Motor neuron (in vitro differentiated cells): ENCODE data around the gene CACNB2. TPM values are rescaled to one million over a fixed set of nuclear protein-coding genes. Genes with fewer than 3 reads are reported as not detected.
"Not testable (repeated sequence)": the region's sequence is repeated elsewhere in the genome, so short reads cannot be mapped to it uniquely, and the experiment has no call there.

Source experiments
- ATAC-seq, 8 experiments: fragments of 200-7000 bp; cut with Tn5 transposase; replicated peaks in 6 of 8; 2 replicates each; pipeline ENCODE4 v1.8.0; 2021; ENCODE audit warnings: mild to moderate bottlenecking in 8 of 8, moderate library complexity in 8 of 8
- H3K27ac ChIP-seq, 2 donors: fragments of 250-450 bp; sonication (Bioruptor Pico); 2 replicates each; pipeline ENCODE4 v1.9.0; 2021; ENCODE audit warnings: antibody characterized with exemption in 2 of 2, mild to moderate bottlenecking in 2 of 2, moderate library complexity in 1 of 2
- H3K4me1 ChIP-seq, 2 donors: fragments of 250-450 bp; sonication (Bioruptor Pico); replicated peaks in 1 of 2; 2 replicates each; pipeline ENCODE4 v1.6.1; 2021; ENCODE audit warnings: antibody characterized with exemption in 2 of 2, mild to moderate bottlenecking in 2 of 2, moderate library complexity in 1 of 2
- H3K4me3 ChIP-seq, 5 donors: fragments of 250-450 bp; sonication (Bioruptor Pico); 2 replicates each; pipeline ENCODE4 v1.9.0; 2021; ENCODE audit warnings: antibody characterized with exemption in 5 of 5, mild to moderate bottlenecking in 5 of 5, moderate library complexity in 4 of 5
- WGBS, 10 experiments: fragments of 450-650 bp; shearing (Covaris generic); methylation state at CpG; one replicate each; pipeline ENCODE4 v1.0.0; 2022; 5-methylcytosine and 5-hydroxymethylcytosine counted together
- in situ Hi-C, 9 experiments: fragments of 400-800 bp; cut with MboI; loops; one replicate each; pipeline ENCODE4 v1.15.0; 2021; ENCODE audit warnings: low sequenced_read_pairs in 9 of 9, low pct_unique_long_range_greater_than_20kb in 2 of 9; ENCODE audit not compliant: unreplicated experiment in 9 of 9
- total RNA-seq, 8 experiments: library from RNA; unstranded; fragments of 300-600 nt; gene quantifications; 2 replicates each; pipeline versions ENCODE4 v1.2.3 to v1.2.4, GENCODE V29; 2022

Gene CACNB2
- total RNA-seq, 8 experiments from 2014 or later = 1.3 to 24.1 (median 5.1) TPM

DNA sequence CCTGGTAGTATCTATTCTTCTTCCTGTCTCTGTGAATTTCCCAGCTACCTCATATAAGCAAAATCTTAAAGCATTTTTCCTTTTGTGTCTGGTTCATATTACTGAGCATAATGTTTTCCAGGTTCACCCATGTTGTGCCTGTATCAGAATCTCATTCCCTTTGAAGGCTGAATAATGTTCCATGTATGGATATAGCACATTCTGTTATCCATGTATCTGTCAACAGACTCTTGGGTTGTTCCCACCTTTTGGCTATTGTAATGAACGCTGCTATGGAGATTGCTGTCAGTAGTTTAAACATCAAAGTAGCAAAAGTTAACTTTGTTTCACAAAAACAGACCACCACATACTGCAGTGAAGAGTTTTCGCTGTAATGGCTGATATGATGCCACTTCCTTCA lies 411.2 kb downstream of the CACNB2 start:
- no peak for ATAC-seq
- no peak overlapping the region for H3K27ac ChIP-seq
- H3K4me3 ChIP-seq = no peak overlapping the region
- no peaks in the 10 kb centered on the region for H3K4me1 ChIP-seq
- 27 to 100% (median 86%) methylated on average over 1 to 2 of the region's 2 CpGs; no CpG with 5 or more reads in 2 of the 10 experiments for WGBS, 10 experiments
- in situ Hi-C loops = no loop called here

DNA sequence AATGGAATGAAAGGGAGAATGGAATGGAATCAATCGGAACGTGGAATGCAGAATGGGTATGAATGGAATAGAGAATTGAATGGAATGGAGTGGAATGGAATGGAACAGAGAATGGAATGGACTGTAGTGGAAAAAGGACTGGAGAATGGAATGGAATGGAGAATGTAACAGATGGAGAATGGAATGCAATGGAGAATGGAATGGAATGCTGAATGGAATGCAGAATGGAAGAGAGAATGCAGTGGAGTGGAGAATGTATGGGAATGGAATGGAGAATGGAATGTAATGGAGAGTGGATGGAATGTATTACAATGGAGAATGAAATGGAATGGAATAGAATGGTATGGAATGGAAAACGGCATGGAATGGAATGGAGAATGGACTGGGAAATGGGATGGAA lies 414.3 kb downstream of the CACNB2 start:
- H3K27ac ChIP-seq = no peak overlapping the region
- no peaks in the 10 kb centered on the region for H3K4me1 ChIP-seq
- 87 to 100% (median 95%) methylated on average over 3 of the region's 3 CpGs for WGBS, 10 experiments
- in situ Hi-C loops = no loop called here
- H3K4me3 ChIP-seq = no peak overlapping the region
- no peak for ATAC-seq

DNA sequence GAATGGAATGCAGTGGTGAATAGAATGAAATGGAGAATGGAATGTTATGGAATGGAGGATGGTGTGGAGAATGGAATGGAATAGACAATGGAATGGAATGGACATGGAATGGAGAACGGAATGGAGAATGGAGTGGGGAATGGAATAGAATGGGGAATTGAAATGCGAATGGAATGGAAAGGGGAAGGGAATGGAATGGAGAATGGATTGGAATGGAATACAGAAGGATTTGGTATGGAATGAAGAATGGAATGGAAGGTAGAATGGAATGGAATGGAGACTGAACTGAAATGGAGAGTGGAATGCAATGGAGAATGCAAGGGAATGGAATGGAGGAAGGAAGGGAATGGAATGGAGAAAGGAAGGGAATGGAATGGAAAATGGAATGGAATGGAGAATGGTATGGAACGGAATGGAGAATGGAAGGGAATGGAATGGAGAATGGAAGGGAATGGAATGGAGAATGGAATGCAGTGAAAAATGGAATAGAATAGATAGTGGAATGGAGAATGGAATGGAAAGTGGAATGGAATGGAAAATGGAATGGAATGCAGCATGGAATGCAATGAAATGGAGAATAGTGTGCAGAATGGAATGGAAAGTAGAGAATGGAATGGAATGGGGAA lies 416.4 kb downstream of the CACNB2 start:
- WGBS, 10 experiments = 87 to 100% (median 95%) methylated on average over 3 of the region's 3 CpGs
- Histone ChIP-seq H3K27ac (no peak overlapping the region), H3K4me1 (no peaks in the 10 kb centered on the region), H3K4me3 (no peak overlapping the region)
- in situ Hi-C loops = no loop called here
- ATAC-seq = no peak

DNA sequence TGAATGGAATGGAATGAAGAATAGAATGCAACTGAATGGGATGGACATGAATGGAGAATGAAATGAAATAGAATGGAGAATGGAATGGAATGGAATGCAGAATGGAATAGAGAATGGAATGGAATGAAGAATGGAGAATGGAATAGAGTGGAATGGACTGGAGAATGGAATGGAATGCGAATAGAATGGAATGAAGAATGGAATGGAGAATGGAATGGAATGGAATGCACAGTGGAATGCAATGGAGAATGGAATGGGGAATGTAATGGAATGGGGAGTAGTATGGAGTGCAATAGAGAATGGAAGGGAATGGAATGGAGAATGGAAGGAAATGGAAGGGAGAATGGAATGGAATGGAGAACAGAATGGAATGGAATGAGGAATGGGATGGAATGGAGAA lies 417.7 kb downstream of the CACNB2 start:
- WGBS, 10 experiments = 87 to 100% (median 95%) methylated on average over 1 of the region's 1 CpG
- in situ Hi-C loops = no loop called here
- no peaks in the 10 kb centered on the region for H3K4me1 ChIP-seq
- no peak overlapping the region for H3K27ac ChIP-seq
- H3K4me3 ChIP-seq = no peak overlapping the region
- no peak for ATAC-seq

DNA sequence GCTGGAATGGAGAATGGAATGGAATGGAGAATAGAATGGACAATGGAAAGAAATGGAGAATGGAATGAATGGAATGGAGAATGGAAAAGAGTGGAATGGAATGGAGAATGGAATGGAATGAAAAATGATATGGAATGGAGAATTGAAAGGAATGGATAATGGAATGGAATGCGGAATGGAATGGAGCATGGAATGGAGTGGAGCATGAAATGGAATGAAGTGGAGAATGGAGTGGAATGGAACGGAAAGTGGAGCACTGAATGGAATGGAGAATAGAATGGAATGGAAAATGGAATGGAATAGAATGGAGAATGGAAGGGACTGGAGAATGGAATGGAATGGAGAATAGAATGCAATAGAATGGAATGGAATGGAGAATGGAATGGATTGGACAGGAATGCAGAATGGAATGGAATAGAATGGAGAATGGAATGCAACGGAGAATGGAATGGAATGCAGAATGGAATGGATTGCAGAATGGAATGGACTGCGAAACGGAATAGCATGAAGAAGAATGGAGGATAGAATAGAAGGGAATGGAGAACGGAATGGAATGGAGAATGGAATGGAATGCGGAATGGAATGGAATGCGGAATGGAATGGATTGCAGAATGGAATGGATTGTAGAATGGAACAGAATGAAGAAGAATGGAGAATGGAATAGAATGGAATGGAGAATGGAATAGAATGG lies 421.8 kb downstream of the CACNB2 start:
- no peaks in the 10 kb centered on the region for H3K4me1 ChIP-seq
- WGBS, 10 experiments = 93 to 99% (median 96%) methylated on average over 5 to 8 of the region's 8 CpGs
- no peak overlapping the region for H3K4me3 ChIP-seq
- no peak overlapping the region for H3K27ac ChIP-seq
- in situ Hi-C loops = no loop called here
- no peak for ATAC-seq

DNA sequence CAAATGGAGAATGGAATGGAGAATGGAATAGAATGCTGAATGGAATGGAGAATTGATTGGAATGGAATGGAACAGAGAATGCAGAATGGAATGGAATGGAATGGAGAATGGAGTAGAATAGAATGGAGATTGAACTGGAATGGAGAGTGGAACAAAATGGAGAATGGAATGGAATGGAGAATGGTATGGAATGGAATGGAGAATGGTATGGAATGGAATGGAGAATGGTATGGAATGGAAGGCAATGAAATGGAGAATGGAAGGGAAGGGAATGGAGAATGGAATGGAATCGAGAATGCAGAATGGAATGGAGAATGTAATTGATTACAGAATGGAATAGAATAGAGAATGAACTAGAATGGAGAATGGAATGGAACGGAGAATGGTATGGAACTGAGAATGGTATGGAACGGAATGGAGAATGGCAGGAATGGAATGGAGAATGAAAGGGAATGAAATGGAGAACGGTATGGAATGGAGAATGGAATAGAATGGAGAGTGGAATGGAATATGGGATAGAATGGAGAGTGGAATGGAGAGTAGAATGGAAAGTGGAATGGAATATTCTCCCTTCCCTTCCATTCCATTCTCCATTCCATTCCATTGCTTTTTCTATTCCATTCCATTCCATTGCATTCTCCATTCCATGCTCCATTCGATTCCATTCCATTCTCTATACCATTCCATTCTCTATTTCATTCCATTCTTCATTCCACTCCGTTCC lies 422.9 kb downstream of the CACNB2 start:
- WGBS, 10 experiments = 85 to 100% (median 93%) methylated on average over 4 to 6 of the region's 6 CpGs
- Histone ChIP-seq H3K4me1 (no peaks in the 10 kb centered on the region), H3K4me3 (no peak overlapping the region), H3K27ac (no peak overlapping the region)
- ATAC-seq = no peak
- in situ Hi-C loops = no loop called here

DNA sequence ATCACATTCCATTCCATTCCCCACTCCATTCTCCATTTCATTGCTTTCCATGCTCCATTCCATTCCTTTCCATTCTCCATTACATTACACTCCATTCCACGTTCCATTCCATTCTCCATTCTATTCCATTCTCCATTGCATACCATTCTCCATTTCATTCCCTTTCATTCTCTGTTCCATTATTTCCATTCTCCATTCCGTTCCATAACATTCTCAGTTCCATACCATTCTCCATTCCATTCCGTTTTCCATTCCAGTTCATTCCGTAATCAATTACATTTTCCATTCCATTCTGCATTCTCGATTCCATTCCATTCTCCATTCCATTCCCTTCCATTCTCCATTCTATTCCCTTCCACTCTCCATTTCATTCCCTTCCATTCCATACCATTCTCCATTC lies 424.8 kb downstream of the CACNB2 start:
- 94 to 100% (median 96%) methylated on average over 5 of the region's 5 CpGs for WGBS, 10 experiments
- ATAC-seq = no peak
- in situ Hi-C loops = no loop called here
- Histone ChIP-seq H3K4me1 (no peaks in the 10 kb centered on the region), H3K4me3 (no peak overlapping the region), H3K27ac (no peak overlapping the region)

DNA sequence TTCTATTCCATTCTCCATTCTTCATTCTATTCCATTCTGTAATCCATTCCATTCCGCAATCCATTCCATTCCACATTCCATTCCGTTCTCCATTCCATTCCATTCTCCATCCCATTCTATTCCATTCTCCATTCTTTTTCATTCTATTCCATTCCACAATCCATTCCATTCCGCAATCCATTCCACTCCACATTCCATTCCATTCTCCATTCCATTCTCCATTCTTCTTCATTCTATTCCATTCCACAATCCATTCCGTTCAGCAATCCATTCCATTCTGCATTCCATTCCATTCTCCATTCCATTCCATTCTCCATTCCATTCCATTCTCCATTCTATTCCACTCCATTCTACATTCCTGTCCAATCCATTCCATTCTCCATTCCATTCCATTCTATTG lies 426.0 kb downstream of the CACNB2 start:
- H3K4me3 ChIP-seq = no peak overlapping the region
- WGBS, 10 experiments = 84 to 100% (median 94%) methylated on average over 3 to 4 of the region's 4 CpGs
- in situ Hi-C loops = no loop called here
- no peak for ATAC-seq
- H3K4me1 ChIP-seq = no peaks in the 10 kb centered on the region
- H3K27ac ChIP-seq = no peak overlapping the region

DNA sequence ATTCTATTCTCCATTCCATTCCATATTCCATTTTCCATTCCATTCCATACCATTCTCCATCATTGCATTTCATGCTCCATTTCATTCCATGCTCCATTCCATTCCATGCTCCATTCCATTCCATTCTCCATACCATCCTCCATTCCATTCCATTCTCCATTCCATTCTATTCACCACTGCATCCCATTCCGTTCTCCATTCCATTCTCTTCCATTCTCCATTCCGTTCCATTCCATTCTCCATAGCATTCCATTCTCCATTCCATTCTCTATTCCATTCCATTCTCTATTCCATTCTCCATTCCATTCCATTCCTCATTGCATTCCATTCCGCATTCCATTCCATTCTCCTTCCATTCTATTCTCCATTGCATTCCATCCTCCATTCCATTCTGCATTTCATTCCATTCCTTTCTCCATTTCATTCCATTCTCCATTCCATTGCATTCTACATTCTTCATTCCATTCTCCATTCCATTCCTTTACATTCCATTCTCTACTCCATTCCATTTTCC lies 427.2 kb downstream of the CACNB2 start:
- no peak for ATAC-seq
- in situ Hi-C loops = no loop called here
- 91 to 100% (median 97%) methylated on average over 3 of the region's 3 CpGs for WGBS, 10 experiments

DNA sequence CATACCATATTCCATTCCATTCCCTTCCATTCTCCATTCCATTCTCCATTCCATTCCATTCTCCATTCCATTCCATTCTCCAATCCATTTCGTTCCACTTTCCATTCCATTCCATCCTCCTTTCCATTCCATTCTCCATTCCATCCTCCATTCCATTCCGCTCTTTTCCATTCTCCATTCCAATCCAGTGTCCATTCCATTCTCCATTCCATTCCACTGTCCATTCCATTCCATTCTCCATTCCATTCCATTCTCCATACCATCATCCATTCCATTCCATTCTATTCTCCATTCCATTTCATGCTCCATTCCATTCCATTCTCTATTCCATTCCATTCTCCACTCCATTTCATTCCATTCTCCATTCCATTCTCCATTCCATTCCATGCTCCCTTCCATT lies 430.2 kb downstream of the CACNB2 start:
- 93 to 100% (median 97%) methylated on average over 2 of the region's 2 CpGs for WGBS, 10 experiments
- H3K4me1 ChIP-seq, H3K4me3 ChIP-seq, H3K27ac ChIP-seq, in situ Hi-C loops, ATAC-seq: not testable (repeated sequence)

More for the DNA sequence above, 427.2 kb downstream of the CACNB2 start:
- H3K4me3 ChIP-seq = no peak overlapping the region
- no peaks in the 10 kb centered on the region for H3K4me1 ChIP-seq
- no peak overlapping the region for H3K27ac ChIP-seq

DNA sequence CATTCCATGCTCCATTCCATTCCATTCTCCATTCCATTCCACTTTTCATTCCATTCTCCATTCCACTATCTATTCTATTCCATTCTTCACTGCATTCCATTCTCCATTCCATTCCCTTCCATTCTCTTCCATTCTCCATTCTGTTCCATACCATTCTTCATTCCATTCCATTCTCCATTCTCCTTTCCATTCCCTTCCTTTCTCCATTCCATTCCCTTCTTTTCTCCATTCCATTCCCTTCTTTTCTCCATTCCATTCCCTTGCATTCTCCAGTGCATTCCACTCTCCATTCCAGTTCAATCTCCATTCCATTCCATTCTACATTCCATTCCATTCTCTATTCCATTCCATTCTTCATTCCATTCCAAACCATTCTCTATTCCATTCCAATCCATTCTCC lies 430.9 kb downstream of the CACNB2 start:
- no peaks in the 10 kb centered on the region for H3K4me1 ChIP-seq
- in situ Hi-C loops = no loop called here

DNA sequence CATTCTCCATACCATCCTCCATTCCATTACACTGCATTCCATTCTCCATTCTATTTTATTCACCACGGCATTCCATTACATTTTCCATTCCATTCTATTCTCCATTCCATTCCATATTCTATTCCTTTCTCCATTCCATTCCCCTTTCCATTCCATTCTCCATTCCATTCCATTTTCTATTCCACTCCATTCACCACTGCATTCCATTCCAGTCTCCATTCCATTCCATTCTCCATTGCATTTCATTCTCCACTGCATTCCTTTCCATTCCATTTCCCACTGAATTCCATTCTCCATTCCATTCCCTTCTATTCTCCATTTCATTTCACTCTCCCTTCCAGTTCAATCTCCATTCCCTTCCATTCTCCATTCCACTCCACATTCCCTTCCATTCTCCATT lies 431.6 kb downstream of the CACNB2 start:
- Histone ChIP-seq H3K27ac (no peak overlapping the region), H3K4me1 (no peaks in the 10 kb centered on the region), H3K4me3 (no peak overlapping the region)
- no peak for ATAC-seq
- in situ Hi-C loops = no loop called here
- WGBS, 10 experiments = 82 to 100% (median 94%) methylated on average over 1 of the region's 1 CpG

More for the DNA sequence above, 430.9 kb downstream of the CACNB2 start:
- Histone ChIP-seq H3K27ac (no peak overlapping the region), H3K4me3 (no peak overlapping the region)
- no peak for ATAC-seq

DNA sequence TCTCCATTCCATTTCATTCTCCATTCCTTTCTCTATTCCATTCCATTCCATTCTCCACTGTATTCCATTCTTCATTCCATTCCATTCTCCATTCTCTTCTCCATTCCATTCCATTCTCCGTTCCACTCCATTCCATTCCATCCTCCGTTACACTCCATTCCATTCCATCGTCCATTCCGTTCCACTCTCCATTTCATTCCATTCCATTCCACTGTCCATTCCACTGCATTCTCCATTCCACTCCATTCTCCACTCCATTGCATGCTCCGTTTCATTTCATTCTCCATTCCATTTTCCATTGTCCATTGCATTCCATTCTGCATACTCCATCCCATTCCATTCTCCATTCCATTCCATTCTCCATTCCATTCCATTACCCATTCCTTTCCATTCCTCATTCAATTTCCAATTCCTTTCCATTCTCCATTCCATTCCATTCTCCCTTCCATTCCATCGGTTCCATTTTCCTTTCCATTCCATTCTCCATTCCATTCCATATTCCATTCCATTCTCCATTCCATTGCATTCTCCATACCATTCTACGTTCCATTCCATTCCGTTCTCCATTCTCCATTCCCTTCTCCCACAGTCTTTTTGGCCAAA lies 432.8 kb downstream of the CACNB2 start:
- ATAC-seq = no peak
- WGBS, 10 experiments = 80 to 88% (median 85%) methylated on average over 7 to 8 of the region's 8 CpGs
- Histone ChIP-seq H3K4me3 (no peak overlapping the region), H3K4me1 (no peaks in the 10 kb centered on the region), H3K27ac (no peak overlapping the region)
- in situ Hi-C loops = no loop called here
